ENCODE measurements around the gene TACO1.
A peak's percentile ranks its signal among the peaks of the same experiment; 100 is the strongest.

TACO1 gene

GRCh38 chr17:63634816-63635215 lies 34.1 kb downstream of the TACO1 start:
- H3K27me3 Mint-ChIP-seq: no peaks in the 10 kb centered on the region
- H3K27ac Mint-ChIP-seq: no peak overlapping the region
- DNase-seq (no peak), ATAC-seq (replicated peaks) (no peak)
- H3K4me1 Mint-ChIP-seq (ENCODE audit: low read depth in 2 of 2): peaks cover 19 to 24% of the 10 kb centered on the region in 2 donors
- no peak overlapping the region for H3K4me3 Mint-ChIP-seq
- no peaks in the 10 kb centered on the region for H3K9me3 Mint-ChIP-seq
- peaks cover 41% of the 10 kb centered on the region for H3K36me3 Mint-ChIP-seq (ENCODE audit: insufficient read depth)

GRCh38 chr17:63635290-63635689 lies 34.6 kb downstream of the TACO1 start:
- DNase-seq (no peak), ATAC-seq (replicated peaks) (no peak)
- Mint-ChIP-seq H3K27ac (no peak overlapping the region), H3K9me3 (no peaks in the 10 kb centered on the region), H3K4me1 (ENCODE audit: low read depth in 2 of 2) (peaks cover 21 to 26% of the 10 kb centered on the region in 2 donors), H3K36me3 (ENCODE audit: insufficient read depth) (peaks cover 43% of the 10 kb centered on the region), H3K27me3 (no peaks in the 10 kb centered on the region), H3K4me3 (no peak overlapping the region)

- Mint-ChIP-seq H3K9me3 (no peaks in the 10 kb centered on the region), H3K36me3 (ENCODE audit: insufficient read depth) (peaks cover 41% of the 10 kb centered on the region), H3K4me3 (no peak overlapping the region), H3K27ac (no peak overlapping the region), H3K4me1 (ENCODE audit: low read depth in 2 of 2) (peaks cover 19 to 24% of the 10 kb centered on the region in 2 donors), H3K27me3 (no peaks in the 10 kb centered on the region)
- no peak for ATAC-seq (replicated peaks)
- DNase-seq: no peak
These were observed 35.1 kb downstream of the TACO1 start for GRCh38 chr17:63635787-63636186.

DNA sequence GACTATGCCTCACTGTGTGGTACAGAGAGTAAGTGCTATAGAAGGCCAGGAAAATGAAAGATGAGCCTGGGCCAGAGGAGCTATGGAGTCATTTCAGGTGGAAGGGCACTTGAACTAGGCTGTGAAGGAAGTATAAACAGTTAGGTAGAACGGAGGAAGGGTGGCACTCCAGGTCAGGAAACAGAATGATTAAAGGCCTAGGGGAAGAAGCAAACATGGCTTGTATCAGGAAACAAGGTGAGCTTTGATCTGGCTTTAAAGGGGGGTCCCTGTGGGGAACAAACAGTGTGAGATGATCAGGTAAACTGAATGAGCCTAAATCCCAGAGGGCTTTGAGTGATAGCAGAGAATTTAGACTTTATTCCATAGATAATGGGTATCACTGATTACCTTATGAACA lies 38.4 kb downstream of the TACO1 start:
- H3K36me3 Mint-ChIP-seq (ENCODE audit: insufficient read depth): peaks cover 31% of the 10 kb centered on the region

DNA sequence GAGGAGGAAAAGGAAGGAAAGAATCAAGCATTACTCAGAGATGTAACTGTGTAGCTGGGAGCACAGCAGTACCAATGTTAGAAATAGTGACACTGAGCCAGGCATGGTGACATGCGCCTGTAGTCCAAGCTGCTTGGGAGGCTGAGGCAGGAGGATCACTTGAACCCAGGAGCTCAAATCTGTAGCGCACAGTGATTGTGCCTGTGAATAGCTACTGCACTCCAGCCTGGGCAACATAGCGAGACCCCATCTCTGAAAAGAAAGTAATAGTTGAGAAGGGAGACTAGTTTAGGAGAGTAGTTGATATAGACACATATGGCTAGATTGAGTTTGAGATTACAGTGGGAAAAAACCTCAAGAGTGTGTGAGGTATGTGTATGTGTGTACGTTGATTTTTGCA lies 39.3 kb downstream of the TACO1 start:
- DNase-seq: no peak
- ATAC-seq (replicated peaks): no peak
- peaks cover 26% of the 10 kb centered on the region for H3K36me3 Mint-ChIP-seq (ENCODE audit: insufficient read depth)
- no peaks in the 10 kb centered on the region for H3K9me3 Mint-ChIP-seq
- H3K27ac Mint-ChIP-seq: no peak overlapping the region
- no peaks in the 10 kb centered on the region for H3K27me3 Mint-ChIP-seq
- H3K4me3 Mint-ChIP-seq: no peak overlapping the region
- H3K4me1 Mint-ChIP-seq (ENCODE audit: low read depth in 2 of 2): peaks cover 10 to 20% of the 10 kb centered on the region in 2 donors

More for the DNA sequence above, 38.4 kb downstream of the TACO1 start:
- no peaks in the 10 kb centered on the region for H3K27me3 Mint-ChIP-seq
- no peaks in the 10 kb centered on the region for H3K9me3 Mint-ChIP-seq
- no peak for ATAC-seq (replicated peaks)
- DNase-seq: no peak
- H3K4me1 Mint-ChIP-seq (ENCODE audit: low read depth in 2 of 2): peaks cover 13 to 16% of the 10 kb centered on the region in 2 donors
- H3K27ac Mint-ChIP-seq: peak overlapping the region in 1 of 2 donors; percentile 44
- no peak overlapping the region for H3K4me3 Mint-ChIP-seq

DNA sequence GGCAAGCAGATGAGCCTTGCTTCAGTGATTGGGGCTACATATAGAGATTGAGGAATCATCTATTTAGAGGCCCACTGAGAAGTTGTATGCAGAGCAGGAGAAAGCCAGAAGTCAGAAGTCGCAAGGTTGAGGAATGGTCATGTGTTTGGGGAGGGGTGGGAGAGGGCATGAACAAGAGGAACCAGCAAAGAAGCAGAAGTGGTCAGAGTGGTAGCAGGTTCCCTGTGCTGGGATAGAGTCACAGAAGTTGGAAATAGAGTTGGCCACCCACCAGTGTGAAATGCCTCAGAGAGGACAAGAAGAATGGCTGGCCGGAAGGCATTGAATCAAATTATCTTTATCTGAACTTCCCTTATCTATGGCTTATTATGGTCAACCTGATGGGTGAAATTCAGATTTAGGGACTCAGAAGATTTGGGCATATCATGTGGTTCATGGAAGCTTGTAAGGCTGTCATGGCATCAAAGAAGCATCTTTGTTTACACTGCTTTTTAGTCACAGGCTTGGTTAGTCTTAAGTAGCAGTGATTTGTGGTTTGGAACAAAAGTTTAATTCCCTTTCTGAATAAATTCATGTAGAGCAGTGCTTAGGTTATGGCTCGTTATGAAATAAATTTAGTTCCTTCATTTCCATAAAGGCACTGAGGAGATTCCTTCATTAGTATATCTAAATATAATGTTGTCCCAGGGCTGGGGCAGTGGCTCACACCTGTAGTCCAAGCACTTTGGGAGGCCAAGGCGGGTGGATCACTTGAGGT lies 41.2 kb downstream of the TACO1 start:
- ATAC-seq (replicated peaks) (peak; percentile 31), DNase-seq (no peak)
- no peak overlapping the region for H3K4me3 Mint-ChIP-seq
- H3K9me3 Mint-ChIP-seq: no peaks in the 10 kb centered on the region
- H3K4me1 Mint-ChIP-seq (ENCODE audit: low read depth in 2 of 2): peaks cover 9 to 18% of the 10 kb centered on the region in 2 donors
- peaks cover 13% of the 10 kb centered on the region for H3K36me3 Mint-ChIP-seq (ENCODE audit: insufficient read depth)
- no peaks in the 10 kb centered on the region for H3K27me3 Mint-ChIP-seq
- peak overlapping the region in 1 of 2 donors; percentile 15 for H3K27ac Mint-ChIP-seq

DNA sequence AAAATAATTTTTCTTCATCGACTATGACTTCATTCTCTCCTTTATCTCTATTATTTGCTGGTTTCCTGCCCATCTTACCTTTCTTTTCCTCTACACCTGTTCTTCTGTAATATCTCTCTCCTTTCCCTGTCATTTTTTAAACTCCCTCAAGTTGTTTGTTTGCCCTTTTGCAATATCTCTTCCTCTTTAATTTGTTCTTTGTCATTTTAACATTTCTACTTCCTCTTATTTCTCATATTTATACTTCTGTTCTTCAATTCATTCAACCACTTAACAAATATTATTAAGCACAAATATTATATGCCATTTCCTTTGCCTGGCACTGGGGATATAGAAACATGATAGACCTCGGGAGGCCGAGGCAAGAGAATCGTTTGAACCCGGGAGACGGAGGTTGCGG lies 44.2 kb downstream of the TACO1 start:
- H3K4me1 Mint-ChIP-seq (ENCODE audit: low read depth in 2 of 2): peaks cover 14 to 30% of the 10 kb centered on the region in 2 donors

GRCh38 chr17:63645775-63646487 lies 45.2 kb downstream of the TACO1 start:
- Mint-ChIP-seq H3K4me1 (ENCODE audit: low read depth in 2 of 2) (peaks cover 13 to 30% of the 10 kb centered on the region in 2 donors), H3K27me3 (no peaks in the 10 kb centered on the region), H3K27ac (peak overlapping the region in 1 of 2 donors; percentile 53), H3K9me3 (no peaks in the 10 kb centered on the region), H3K4me3 (no peak overlapping the region), H3K36me3 (ENCODE audit: insufficient read depth) (peaks cover 5% of the 10 kb centered on the region)
- no peak for DNase-seq
- ATAC-seq (replicated peaks): no peak

More for the DNA sequence above, 44.2 kb downstream of the TACO1 start:
- Mint-ChIP-seq H3K27ac (peak overlapping the region in 1 of 2 donors; percentile 19), H3K9me3 (no peaks in the 10 kb centered on the region), H3K4me3 (no peak overlapping the region), H3K27me3 (no peaks in the 10 kb centered on the region), H3K36me3 (ENCODE audit: insufficient read depth) (peaks cover 8% of the 10 kb centered on the region)
- DNase-seq (no peak), ATAC-seq (replicated peaks) (no peak)

- Mint-ChIP-seq H3K9me3 (no peaks in the 10 kb centered on the region), H3K27me3 (no peaks in the 10 kb centered on the region), H3K4me3 (no peak overlapping the region), H3K27ac (peak overlapping the region in 1 of 2 donors; percentile 53), H3K4me1 (ENCODE audit: low read depth in 2 of 2) (peaks cover 11 to 30% of the 10 kb centered on the region in 2 donors), H3K36me3 (ENCODE audit: insufficient read depth) (peaks cover 8% of the 10 kb centered on the region)
- no peak for DNase-seq
- no peak for ATAC-seq (replicated peaks)
These were observed 45.8 kb downstream of the TACO1 start for GRCh38 chr17:63646488-63646806.

- DNase-seq: no peak
- H3K27ac Mint-ChIP-seq: no peak overlapping the region
- no peaks in the 10 kb centered on the region for H3K27me3 Mint-ChIP-seq
- H3K9me3 Mint-ChIP-seq: no peaks in the 10 kb centered on the region
- ATAC-seq (replicated peaks): no peak
- H3K36me3 Mint-ChIP-seq (ENCODE audit: insufficient read depth): peaks cover 8% of the 10 kb centered on the region
- H3K4me1 Mint-ChIP-seq (ENCODE audit: low read depth in 2 of 2): peaks cover 11 to 30% of the 10 kb centered on the region in 2 donors
- H3K4me3 Mint-ChIP-seq: no peak overlapping the region
These were observed 46.5 kb downstream of the TACO1 start for GRCh38 chr17:63647065-63647725.

GRCh38 chr17:63647936-63648335 lies 47.2 kb downstream of the TACO1 start:
- Mint-ChIP-seq H3K27ac (peak overlapping the region in 1 of 2 donors; percentile 53), H3K4me1 (ENCODE audit: low read depth in 2 of 2) (peaks cover 11 to 30% of the 10 kb centered on the region in 2 donors), H3K9me3 (no peaks in the 10 kb centered on the region), H3K27me3 (no peaks in the 10 kb centered on the region), H3K36me3 (ENCODE audit: insufficient read depth) (peaks cover 14% of the 10 kb centered on the region), H3K4me3 (no peak overlapping the region)
- ATAC-seq (replicated peaks): no peak
- no peak for DNase-seq

GRCh38 chr17:63649813-63650212 lies 49.1 kb downstream of the TACO1 start:
- no peak for ATAC-seq (replicated peaks)
- no peaks in the 10 kb centered on the region for H3K9me3 Mint-ChIP-seq
- H3K36me3 Mint-ChIP-seq (ENCODE audit: insufficient read depth): peaks cover 33% of the 10 kb centered on the region
- no peak for DNase-seq
- no peaks in the 10 kb centered on the region for H3K27me3 Mint-ChIP-seq
- peak overlapping the region in 1 of 2 donors; percentile 81 for H3K27ac Mint-ChIP-seq
- peaks cover 11 to 27% of the 10 kb centered on the region in 2 donors for H3K4me1 Mint-ChIP-seq (ENCODE audit: low read depth in 2 of 2)
- H3K4me3 Mint-ChIP-seq: no peak overlapping the region

DNA sequence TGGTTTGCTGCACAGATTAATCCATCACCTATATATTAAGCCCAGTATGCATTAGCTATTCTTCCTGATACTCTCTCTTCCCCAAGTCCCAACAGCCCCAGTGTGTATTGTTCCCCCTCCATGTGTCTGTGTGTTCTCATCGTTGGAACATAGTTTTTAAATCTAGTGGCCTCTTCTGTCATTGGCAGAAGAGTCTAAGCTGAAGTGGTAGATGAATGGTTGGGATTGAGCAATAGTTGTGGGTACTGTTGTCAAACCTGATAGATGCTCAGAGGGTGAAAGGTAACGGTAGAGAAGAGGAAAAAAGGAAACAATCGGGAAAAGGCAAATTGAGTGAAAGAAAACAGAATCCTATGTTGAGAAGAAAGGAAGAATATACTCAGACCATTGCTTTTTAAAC lies 51.4 kb downstream of the TACO1 start:
- peaks cover 42% of the 10 kb centered on the region for H3K36me3 Mint-ChIP-seq (ENCODE audit: insufficient read depth)

More for the DNA sequence above, 51.4 kb downstream of the TACO1 start:
- Mint-ChIP-seq H3K27ac (no peak overlapping the region), H3K4me3 (no peak overlapping the region), H3K27me3 (no peaks in the 10 kb centered on the region), H3K4me1 (ENCODE audit: low read depth in 2 of 2) (peaks cover 7 to 23% of the 10 kb centered on the region in 2 donors), H3K9me3 (no peaks in the 10 kb centered on the region)
- no peak for DNase-seq
- no peak for ATAC-seq (replicated peaks)
